Peyer's patch (tissue), 4 donors: ENCODE results near the gene KIF4B.

Source experiments
- POLR2A ChIP-seq, 2 donors: fragments of 450-650 bp; IDR thresholded peaks; one replicate each; pipeline ENCODE4 v1.5.1; 2017; ENCODE audit warnings: antibody characterized with exemption in 2 of 2, mild to moderate bottlenecking in 2 of 2, moderate library complexity in 2 of 2
- TF ChIP-seq, protein P1 (sequence below), 6 experiments: fragments of 450-650 bp in 4 of 6; fragments of 200-600 bp in 2 of 6; sonication (generic) in 1 of 6; IDR thresholded peaks; one replicate each; pipeline ENCODE4 v1.5.1; 2017 to 2019; ENCODE audit warnings: antibody characterized with exemption in 6 of 6, mild to moderate bottlenecking in 3 of 6, moderate library complexity in 1 of 6

DNA sequence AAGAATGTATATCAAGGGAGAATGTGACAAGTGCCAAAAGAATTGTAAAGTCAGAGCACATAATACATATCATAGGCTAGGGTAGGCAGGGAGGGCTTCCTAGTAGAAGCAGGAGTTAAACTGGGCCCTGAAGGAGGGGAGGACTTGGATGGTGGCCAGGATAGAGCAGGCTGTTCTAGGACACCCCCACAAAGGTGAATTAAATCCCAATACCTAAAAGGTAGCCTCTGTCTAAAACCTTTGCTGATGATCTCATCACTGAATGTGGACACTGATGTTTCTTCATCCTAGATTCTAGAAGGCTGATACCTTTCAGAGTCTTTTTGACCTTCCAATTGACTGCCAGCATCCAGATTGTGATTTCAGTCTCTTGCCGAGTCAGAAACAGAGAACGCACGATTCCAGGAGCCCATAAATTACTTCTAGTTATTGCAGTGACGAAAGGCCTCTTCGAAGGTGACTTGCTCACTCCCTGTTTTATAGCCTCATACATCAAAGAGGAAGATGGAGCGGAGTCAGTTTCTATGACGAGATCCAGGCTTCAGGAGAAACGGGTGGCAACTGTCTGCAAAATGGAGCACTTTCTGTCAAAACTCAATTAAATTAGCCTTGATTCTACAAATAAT lies 43.2 kb downstream of the KIF4B start:
- TF ChIP-seq, protein P1, sequence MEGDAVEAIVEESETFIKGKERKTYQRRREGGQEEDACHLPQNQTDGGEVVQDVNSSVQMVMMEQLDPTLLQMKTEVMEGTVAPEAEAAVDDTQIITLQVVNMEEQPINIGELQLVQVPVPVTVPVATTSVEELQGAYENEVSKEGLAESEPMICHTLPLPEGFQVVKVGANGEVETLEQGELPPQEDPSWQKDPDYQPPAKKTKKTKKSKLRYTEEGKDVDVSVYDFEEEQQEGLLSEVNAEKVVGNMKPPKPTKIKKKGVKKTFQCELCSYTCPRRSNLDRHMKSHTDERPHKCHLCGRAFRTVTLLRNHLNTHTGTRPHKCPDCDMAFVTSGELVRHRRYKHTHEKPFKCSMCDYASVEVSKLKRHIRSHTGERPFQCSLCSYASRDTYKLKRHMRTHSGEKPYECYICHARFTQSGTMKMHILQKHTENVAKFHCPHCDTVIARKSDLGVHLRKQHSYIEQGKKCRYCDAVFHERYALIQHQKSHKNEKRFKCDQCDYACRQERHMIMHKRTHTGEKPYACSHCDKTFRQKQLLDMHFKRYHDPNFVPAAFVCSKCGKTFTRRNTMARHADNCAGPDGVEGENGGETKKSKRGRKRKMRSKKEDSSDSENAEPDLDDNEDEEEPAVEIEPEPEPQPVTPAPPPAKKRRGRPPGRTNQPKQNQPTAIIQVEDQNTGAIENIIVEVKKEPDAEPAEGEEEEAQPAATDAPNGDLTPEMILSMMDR (IDR thresholded peaks at IDR 0.05): no peak
- TF ChIP-seq POLR2A (IDR thresholded peaks at IDR 0.05): no peak
